GM19043 (cell line): Measurements from ENCODE around the gene RAI1.
A peak's percentile ranks its signal among the peaks of the same experiment; 100 is the strongest.
"Not testable (repeated sequence)": the region's sequence is repeated elsewhere in the genome, so short reads cannot be mapped to it uniquely, and the experiment has no call there.

Source experiments
- ATAC-seq: cut with Tn5 transposase; IDR thresholded peaks from one replicate; pipeline ENCODE4 v1.9.1; 2021; ENCODE audit warnings: low read depth; ENCODE audit not compliant: unreplicated experiment

Gene RAI1

GRCh38 chr17:17663160-17664063, 17.8 kb upstream of the RAI1 start:
- ATAC-seq: peak; percentile 66

DNA sequence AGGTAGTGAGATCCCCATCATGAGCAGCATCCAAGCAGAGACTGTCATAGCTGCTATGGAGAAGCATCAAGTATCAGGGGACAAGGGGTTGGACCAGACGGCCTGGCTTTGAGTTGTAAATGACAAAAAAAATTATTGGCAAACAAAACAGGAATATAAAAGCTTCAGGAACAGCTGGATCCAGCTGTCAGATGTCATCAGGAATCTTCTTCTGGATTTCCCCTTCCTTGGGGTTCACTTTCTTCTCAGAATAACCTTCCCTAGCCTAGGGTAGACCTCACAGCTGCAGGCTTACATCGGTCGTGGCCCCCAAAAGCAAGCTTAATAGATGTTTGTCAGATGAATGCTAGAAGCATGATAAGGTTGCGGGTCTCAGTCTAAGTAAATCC, 17.2 kb upstream of the RAI1 start:
- ATAC-seq: no peak

- ATAC-seq: no peak
Observed at GRCh38 chr17:17665255-17665654, 16.0 kb upstream of the RAI1 start.

GRCh38 chr17:17666111-17666714, 15.0 kb upstream of the RAI1 start:
- no peak for ATAC-seq

- ATAC-seq: no peak
Observed at GRCh38 chr17:17667231-17667630, 14.0 kb upstream of the RAI1 start.

DNA sequence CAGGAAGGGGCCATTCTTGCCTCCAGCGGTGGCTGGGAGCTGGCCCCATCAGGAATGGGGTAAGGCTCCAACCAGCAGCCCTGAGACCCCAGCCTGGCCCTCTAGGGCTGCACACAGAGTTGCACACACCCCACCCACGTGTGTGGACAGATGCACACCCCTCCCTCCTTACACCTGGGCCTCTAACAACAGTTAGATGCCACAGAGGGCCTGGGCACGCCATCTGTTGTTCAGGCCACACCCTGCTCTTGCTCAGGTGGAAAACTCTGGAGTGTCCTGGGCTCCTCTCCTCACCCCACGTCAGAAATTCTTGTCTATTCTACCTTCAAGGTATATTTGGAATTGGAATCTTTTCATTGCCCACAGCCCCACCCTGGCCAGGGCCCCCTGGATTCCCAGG, 13.3 kb upstream of the RAI1 start:
- ATAC-seq: no peak

GRCh38 chr17:17668358-17668757, 12.9 kb upstream of the RAI1 start:
- ATAC-seq: no peak

DNA sequence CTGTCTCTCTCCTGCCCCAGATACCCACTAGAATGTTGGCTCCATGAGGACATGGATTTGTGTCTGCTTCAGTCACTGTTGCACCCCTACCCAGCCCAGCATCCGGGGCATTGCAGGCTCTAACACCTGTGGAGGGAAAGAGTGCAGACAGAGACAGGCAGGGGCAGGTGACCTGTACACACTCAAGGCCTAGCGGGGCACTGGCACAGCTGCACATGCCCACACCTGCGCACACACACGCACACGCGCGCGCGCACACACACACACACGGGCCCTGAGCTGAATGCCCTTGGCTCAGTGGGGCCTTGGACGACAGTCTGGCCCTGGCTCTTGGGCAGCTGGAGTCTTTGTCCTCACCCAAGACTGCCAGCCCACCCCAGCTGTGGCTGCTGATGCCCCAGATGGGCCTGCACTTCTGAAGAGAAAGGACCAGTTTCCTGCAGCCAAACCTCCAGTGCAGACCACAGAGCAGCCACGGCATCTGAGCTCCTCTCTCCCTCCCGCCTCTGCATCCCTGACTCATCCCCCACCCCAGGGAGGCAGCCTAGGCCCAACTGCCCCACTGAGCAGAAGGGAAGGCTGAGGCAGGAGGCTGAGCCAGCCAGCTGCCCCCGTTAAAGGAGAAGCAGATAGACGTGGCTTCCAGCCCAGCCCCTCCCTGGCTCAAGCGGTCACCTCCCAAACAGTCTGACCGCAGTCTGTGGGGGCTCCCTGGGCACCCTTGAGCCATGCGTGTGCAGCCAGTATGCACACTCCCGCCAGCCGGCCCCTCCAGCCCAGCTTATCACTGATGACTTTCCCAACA, 12.3 kb upstream of the RAI1 start:
- no peak for ATAC-seq

GRCh38 chr17:17669580-17670235, 11.6 kb upstream of the RAI1 start:
- no peak for ATAC-seq

- ATAC-seq: no peak
Observed at GRCh38 chr17:17670701-17671305, 10.5 kb upstream of the RAI1 start.

- ATAC-seq: no peak
Observed at GRCh38 chr17:17671369-17672129, 9.7 kb upstream of the RAI1 start.

DNA sequence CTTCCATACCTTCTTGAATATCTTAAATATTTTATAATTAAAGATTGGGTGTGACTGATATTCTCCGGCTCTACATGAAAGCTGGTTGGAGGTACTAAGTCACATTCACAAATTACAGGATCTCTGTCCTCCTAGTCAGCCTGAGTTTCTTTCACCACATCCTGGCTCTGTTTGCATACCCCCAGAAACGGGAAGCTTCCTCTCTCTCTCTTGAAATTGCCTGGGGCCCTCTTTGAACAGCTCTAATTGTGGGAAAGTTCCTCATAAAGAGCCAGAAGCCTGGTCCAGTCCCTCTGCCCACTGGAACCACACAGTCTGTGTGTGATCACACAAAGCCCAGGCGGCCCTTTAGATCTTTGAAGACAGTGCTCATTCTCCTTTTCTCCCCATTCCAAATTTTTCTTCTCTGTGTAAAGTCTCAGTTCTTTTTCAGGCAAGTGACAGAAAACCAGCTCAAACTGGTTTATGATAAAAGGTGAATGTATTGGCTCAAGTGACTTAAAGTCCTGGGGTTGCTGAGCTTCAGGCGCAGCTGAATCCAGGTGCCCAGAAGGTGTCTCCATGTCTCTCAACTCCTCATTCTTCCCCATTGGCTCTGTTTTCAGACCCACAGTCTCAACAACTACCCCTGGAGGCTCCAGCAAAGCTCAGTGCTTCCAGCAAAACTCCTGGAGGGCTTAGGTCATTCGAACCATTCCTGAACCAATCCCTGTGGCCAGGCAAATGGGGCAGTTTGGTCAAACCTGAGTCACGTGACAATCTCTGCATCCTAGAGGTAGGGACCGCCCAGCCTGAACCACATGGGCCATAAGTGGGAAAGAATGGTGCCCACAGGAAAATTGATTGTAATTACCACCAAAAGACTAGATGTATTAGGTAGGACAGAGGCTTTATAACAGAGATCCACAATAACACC, 8.5 kb upstream of the RAI1 start:
- ATAC-seq: no peak

DNA sequence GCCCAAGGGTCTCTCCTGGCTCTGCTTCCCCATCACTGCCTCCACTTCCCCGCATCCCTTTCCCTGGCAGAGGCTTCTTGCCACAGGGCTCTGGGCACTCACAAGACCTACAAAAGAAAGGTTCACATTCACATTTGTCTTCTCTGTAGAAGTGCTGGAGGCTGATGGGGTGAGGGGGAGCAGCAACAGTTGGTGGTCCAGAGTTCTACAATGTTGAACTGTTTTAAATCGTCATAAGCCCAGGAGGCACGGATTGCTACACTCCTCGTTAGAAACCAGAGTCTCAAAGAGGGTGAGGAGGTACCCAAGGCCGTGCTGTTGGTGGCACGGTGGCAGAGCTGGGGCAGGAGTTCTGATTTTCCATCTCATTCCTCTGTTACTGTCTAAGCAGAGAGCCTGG, 5.8 kb upstream of the RAI1 start:
- ATAC-seq: no peak

- ATAC-seq: no peak
Observed at GRCh38 chr17:17675925-17676534, 5.2 kb upstream of the RAI1 start.

DNA sequence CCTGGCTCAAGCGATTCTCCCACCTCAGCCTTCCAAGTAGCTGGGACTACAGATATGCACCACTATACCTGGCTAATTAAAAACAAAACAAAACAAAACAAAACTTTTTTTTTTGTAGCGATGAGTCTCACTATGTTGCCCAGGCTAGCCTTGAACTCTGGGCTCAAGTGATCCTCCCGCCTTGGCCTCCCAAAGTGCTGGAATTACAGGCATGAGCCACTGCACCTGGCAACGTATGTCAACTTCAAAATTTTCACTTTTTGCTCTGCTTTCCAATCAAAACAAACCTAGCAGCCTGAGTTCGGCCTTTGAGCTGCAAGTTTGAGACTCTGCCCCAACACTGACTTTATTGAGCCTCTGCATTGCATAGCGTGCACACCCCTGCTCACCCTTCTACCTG, 4.5 kb upstream of the RAI1 start:
- ATAC-seq: no peak

- no peak for ATAC-seq
Observed at GRCh38 chr17:17677299-17678040, 3.8 kb upstream of the RAI1 start.

DNA sequence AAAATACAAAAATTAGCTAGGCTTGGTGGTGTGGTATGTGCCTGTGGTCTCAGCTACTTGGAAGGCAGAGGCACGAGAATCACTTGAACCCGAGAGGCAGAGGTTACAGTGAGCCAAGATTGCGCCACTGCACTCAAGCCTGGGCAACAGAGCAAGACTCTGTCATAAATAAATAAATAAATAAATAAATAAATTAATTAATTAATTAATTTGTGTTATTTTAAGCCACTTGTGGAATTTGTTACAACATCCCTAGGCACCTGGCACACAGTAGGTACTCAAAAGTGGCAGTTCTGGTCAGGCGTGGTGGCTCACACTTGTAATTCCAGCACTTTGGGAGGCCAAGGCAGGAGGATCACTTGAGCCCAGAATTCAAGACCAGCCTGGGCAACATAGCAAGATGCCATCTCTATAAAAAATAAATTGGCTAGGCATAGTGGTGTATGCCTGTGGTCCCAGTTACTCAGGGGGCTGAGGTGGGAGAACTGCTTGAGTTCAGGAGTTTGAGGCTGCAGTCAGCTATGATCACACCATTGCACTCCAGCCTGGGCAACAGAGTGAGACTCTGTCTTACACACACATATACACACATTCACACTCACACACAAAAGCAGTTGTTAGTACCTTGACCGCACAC, 3.1 kb upstream of the RAI1 start:
- ATAC-seq: not testable (repeated sequence)
